ENCODE data around the gene CDK5RAP2. TPM values are rescaled to one million over a fixed set of nuclear protein-coding genes. Genes with fewer than 3 reads are reported as not detected.
"Not testable (repeated sequence)": the region's sequence is repeated elsewhere in the genome, so short reads cannot be mapped to it uniquely, and the experiment has no call there.

CDK5RAP2 gene
- 100 to 1,000 TPM in 2 of 5 donors, 10 to 100 TPM in 3; 30.3 to 438 (median 59.7) TPM for total RNA-seq
- polyA plus RNA-seq = 10 to 100 TPM; 24.7 to 25.3 (median 25.2) TPM
- long read RNA-seq, donor 1, partial matches to known transcripts = 0 of 2 reads
- long read RNA-seq, donor 1, other reads (novel, unspliced or antisense) = 0 of 2 reads
- long read RNA-seq, donor 2, partial matches to known transcripts = 0 of 1 reads
- long read RNA-seq, donor 2, other reads (novel, unspliced or antisense) = 0 of 1 reads
- long read RNA-seq, donor 3 = 0 reads
- long read RNA-seq, donor 4 = 0 reads
- long read RNA-seq, donor 5, partial matches to known transcripts = 0 of 2 reads
- long read RNA-seq, donor 5, other reads (novel, unspliced or antisense) = 0 of 2 reads
- long read RNA-seq, donor 6, full-length matches to known transcripts = 5 of 5 reads
- long read RNA-seq, donor 6, partial matches to known transcripts = 0 of 5 reads
- long read RNA-seq, donor 6, other reads (novel, unspliced or antisense) = 0 of 5 reads
- long read RNA-seq, donor 7 = 0 reads
- long read RNA-seq, donor 8, partial matches to known transcripts = 5 of 6 reads
- long read RNA-seq, donor 8, other reads (novel, unspliced or antisense) = 0 of 6 reads
- long read RNA-seq, donor 9, partial matches to known transcripts = 0 of 2 reads
- long read RNA-seq, donor 9, other reads (novel, unspliced or antisense) = 0 of 2 reads
- long read RNA-seq, donor 10, partial matches to known transcripts = 0 of 3 reads
- long read RNA-seq, donor 10, other reads (novel, unspliced or antisense) = 0 of 3 reads

- Histone ChIP-seq H3K4me3 (peak within 1 kb of the TSS; percentile 92 to 97 (median 94)), H3K36me3 (peaks cover 0 to 21% (median 3%) of the 10 kb centered on the region in 4 donors), H3K27ac (peak within 1 kb of the TSS; percentile 74 to 91 (median 84)), H3K27me3 (no peaks in the 10 kb centered on the region), H3K4me1 (peaks cover 13 to 31% (median 26%) of the 10 kb centered on the region in 4 donors), H3K9me3 (no peaks in the 10 kb centered on the region)
- intact Hi-C loops (cut with DNase I; ENCODE audit: low total_unique reads) = no loop called here
- peak; percentile 96 to 99 for DNase-seq
- no peak for TF ChIP-seq POLR2A (IDR thresholded peaks at IDR 0.05)
- TF ChIP-seq POLR2AphosphoS5 (IDR thresholded peaks at IDR 0.05) = peak; percentile 72 to 96 (median 83)
- 10 to 17% (median 11%) methylated on average over 21 to 33 of the region's 33 CpGs for WGBS, 5 donors
These were observed at the start of gene CDK5RAP2 for GRCh38 chr9:120580051-120580896. Gene CDK5RAP2, minus strand, starts transcription at chr9:120580167. Its CDS starts 189 bp downstream, at chr9:120579978.

GRCh38 chr9:120628925-120629497 lies 49.0 kb upstream of the CDK5RAP2 start:
- H3K36me3 ChIP-seq; H3K9me3 ChIP-seq; intact Hi-C loops (cut with DNase I; ENCODE audit: low total_unique reads); H3K27me3 ChIP-seq; H3K4me3 ChIP-seq; DNase-seq: not testable (repeated sequence)
- Histone ChIP-seq H3K27ac (peak overlapping the region in 3 of 5 donors; percentile 12 to 53 (median 46)), H3K4me1 (peaks cover 12 to 37% (median 25%) of the 10 kb centered on the region in 4 donors)
- WGBS, 5 donors = 89 to 97% (median 91%) methylated on average over 3 of the region's 3 CpGs
- TF ChIP-seq POLR2AphosphoS5 (IDR thresholded peaks at IDR 0.05) = peak in 1 of 3 donors; percentile 38

- Histone ChIP-seq H3K36me3 (no peaks in the 10 kb centered on the region), H3K4me3 (no peak overlapping the region), H3K4me1 (peaks cover 12 to 37% (median 25%) of the 10 kb centered on the region in 4 donors), H3K9me3 (no peaks in the 10 kb centered on the region), H3K27me3 (no peaks in the 10 kb centered on the region), H3K27ac (peak overlapping the region in 3 of 5 donors; percentile 12 to 53 (median 46))
- intact Hi-C loops (cut with DNase I; ENCODE audit: low total_unique reads) = no loop called here
- WGBS, 5 donors = 64 to 79% (median 70%) methylated on average over 4 of the region's 4 CpGs
- no peak for DNase-seq
- TF ChIP-seq POLR2AphosphoS5 (IDR thresholded peaks at IDR 0.05) = no peak
- TF ChIP-seq EP300 (IDR thresholded peaks at IDR 0.05) = no peak
- TF ChIP-seq CTCF (IDR thresholded peaks at IDR 0.05) = no peak
- no peak for TF ChIP-seq POLR2A (IDR thresholded peaks at IDR 0.05)
These were observed 48.4 kb upstream of the CDK5RAP2 start for GRCh38 chr9:120628207-120628924.

GRCh38 chr9:120627073-120627472 lies 47.1 kb upstream of the CDK5RAP2 start:
- intact Hi-C loops (cut with DNase I; ENCODE audit: low total_unique reads) = no loop called here
- H3K4me3 ChIP-seq = no peak overlapping the region
- 27 to 51% (median 32%) methylated on average over 2 of the region's 2 CpGs for WGBS, 5 donors
- DNase-seq = no peak
- H3K27ac ChIP-seq = peak overlapping the region in 1 of 5 donors; percentile 37
- H3K27me3 ChIP-seq = no peaks in the 10 kb centered on the region
- no peaks in the 10 kb centered on the region for H3K9me3 ChIP-seq
- TF ChIP-seq CTCF (IDR thresholded peaks at IDR 0.05) (no peak), EP300 (IDR thresholded peaks at IDR 0.05) (no peak), POLR2A (IDR thresholded peaks at IDR 0.05) (no peak), POLR2AphosphoS5 (IDR thresholded peaks at IDR 0.05) (no peak)
- peaks cover 12 to 37% (median 25%) of the 10 kb centered on the region in 4 donors for H3K4me1 ChIP-seq
- H3K36me3 ChIP-seq = peaks cover 0 to 4% (median under 1%) of the 10 kb centered on the region in 4 donors
